Panc1 (cell line): ENCODE data around the gene ADH7.

Experiments used
- CTCF ChIP-seq: fragments of 450-650 bp; IDR thresholded peaks from 2 replicates; pipeline ENCODE4 v1.5.1; 2017; ENCODE audit warnings: mild to moderate bottlenecking
- REST ChIP-seq, 2 experiments: IDR thresholded peaks; 2 replicates each; pipeline ENCODE4 v1.6.1; 2011 to 2012; ENCODE audit warnings: low read depth in 2 of 2, control low read depth in 1 of 2, low read length in 1 of 2, mild to moderate bottlenecking in 1 of 2, moderate library complexity in 1 of 2; ENCODE audit not compliant: insufficient read depth in 1 of 2
- SIN3A ChIP-seq: IDR thresholded peaks from 2 replicates; pipeline ENCODE4 v1.6.1; 2012; ENCODE audit warnings: low read depth, mild to moderate bottlenecking, low read length, moderate library complexity, borderline replicate concordance; ENCODE audit not compliant: insufficient read depth

GRCh38 chr4:99461623-99462401, 26.7 kb upstream of the ADH7 start:
- no peak for TF ChIP-seq REST (IDR thresholded peaks at IDR 0.05; ENCODE audit: insufficient read depth in 1 of 2, low read depth in 2 of 2, low read length in 1 of 2)
- no peak for TF ChIP-seq CTCF
- TF ChIP-seq SIN3A, result no peak
